Measurements from ENCODE around the gene PPP1R15A.

GRCh38 chr19:48841571-48841970 lies 30.6 kb upstream of the PPP1R15A start:
- TF ChIP-seq, protein P1, sequence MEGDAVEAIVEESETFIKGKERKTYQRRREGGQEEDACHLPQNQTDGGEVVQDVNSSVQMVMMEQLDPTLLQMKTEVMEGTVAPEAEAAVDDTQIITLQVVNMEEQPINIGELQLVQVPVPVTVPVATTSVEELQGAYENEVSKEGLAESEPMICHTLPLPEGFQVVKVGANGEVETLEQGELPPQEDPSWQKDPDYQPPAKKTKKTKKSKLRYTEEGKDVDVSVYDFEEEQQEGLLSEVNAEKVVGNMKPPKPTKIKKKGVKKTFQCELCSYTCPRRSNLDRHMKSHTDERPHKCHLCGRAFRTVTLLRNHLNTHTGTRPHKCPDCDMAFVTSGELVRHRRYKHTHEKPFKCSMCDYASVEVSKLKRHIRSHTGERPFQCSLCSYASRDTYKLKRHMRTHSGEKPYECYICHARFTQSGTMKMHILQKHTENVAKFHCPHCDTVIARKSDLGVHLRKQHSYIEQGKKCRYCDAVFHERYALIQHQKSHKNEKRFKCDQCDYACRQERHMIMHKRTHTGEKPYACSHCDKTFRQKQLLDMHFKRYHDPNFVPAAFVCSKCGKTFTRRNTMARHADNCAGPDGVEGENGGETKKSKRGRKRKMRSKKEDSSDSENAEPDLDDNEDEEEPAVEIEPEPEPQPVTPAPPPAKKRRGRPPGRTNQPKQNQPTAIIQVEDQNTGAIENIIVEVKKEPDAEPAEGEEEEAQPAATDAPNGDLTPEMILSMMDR (conservative IDR thresholded peaks at IDR 0.05), result no peak
- TF ChIP-seq ZFX (IDR thresholded peaks at IDR 0.05), result no peak

Data from C4-2B (cell line).